Pancreas (tissue), 10 donors: ENCODE results near the gene HMG20B. TPM values are rescaled to one million over a fixed set of nuclear protein-coding genes. Genes with fewer than 3 reads are reported as not detected.

ENCODE experiments used
- ATAC-seq, 4 donors: fragments of 200-7000 bp; cut with Tn5 transposase; one replicate each; pipeline versions ENCODE4 v1.8.0 to v1.9.1; 2020; ENCODE audit warnings: mild to moderate bottlenecking in 4 of 4, moderate library complexity in 4 of 4
- DNase-seq, 6 donors: peaks; one replicate each; pipeline ENCODE4 v3.0.0-alpha.2; 2020
- FAIRE-seq: peaks from 2 replicates; lab custom pipeline; 2012; peaks lifted over from hg19 to GRCh38; lab: Jason Lieb, UNC
- H3K27ac ChIP-seq, 4 donors: fragments of 200-600 bp; sonication (generic); 1 replicate in 3 of 4; 2 replicates in 1 of 4; pipeline versions ENCODE4 v1.5.0 to v1.8.0; 2020
- H3K27me3 ChIP-seq, 4 donors: fragments of 200-600 bp; one replicate each; pipeline ENCODE4 v1.8.0; 2021
- H3K36me3 ChIP-seq, 3 donors: fragments of 200-600 bp; sonication (generic) in 1 of 3; one replicate each; pipeline versions ENCODE4 v1.5.0 to v1.8.0; 2020 to 2021
- H3K4me1 ChIP-seq, 3 donors: fragments of 200-600 bp; one replicate each; pipeline ENCODE4 v1.8.0; 2021
- H3K4me3 ChIP-seq, 4 donors: fragments of 200-600 bp; sonication (generic) in 2 of 4; one replicate each; pipeline versions ENCODE4 v1.5.0 to v1.8.0; 2020 to 2021
- H3K9me3 ChIP-seq, 4 donors: fragments of 200-600 bp; one replicate each; pipeline ENCODE4 v1.8.0; 2021
- CTCF ChIP-seq, 4 donors: fragments of 200-600 bp; sonication (generic) in 3 of 4; IDR thresholded peaks; one replicate each; pipeline versions ENCODE4 v1.5.0 to v1.8.0; 2021; ENCODE audit warnings: antibody characterized with exemption in 4 of 4
- WGBS, 2 donors: extraction: QIAGEN DNeasy Blood & Tissue Kit; methylation state at CpG; one replicate each; pipeline ENCODE4 v1.1.7; 2013; 5-methylcytosine and 5-hydroxymethylcytosine counted together
- intact Hi-C, 3 donors: fragments of 100-400 bp; cut with DNase I; formaldehyde crosslinking; loops; one replicate each; pipeline versions ENCODE4 v1.11.1 to v1.14.2; 2022
- polyA plus RNA-seq, 2 donors: library from polyadenylated mRNA; stranded (reverse); fragments of 200-250 nt; gene quantifications; one replicate each; pipeline ENCODE4 v1.2.3, GENCODE V29; 2013
- total RNA-seq, 6 donors: library from RNA; stranded (reverse); fragmentation: NEBNext Ultra II Directional in 4 of 6; extraction: Animal tissue kit (Norgen Biotek cat#: 25700) in 4 of 6; gene quantifications; one replicate each; pipeline versions ENCODE4 v1.2.1 to v1.2.4, GENCODE V29; 2021 to 2023
- donor health status: healthy with polysubstance abuse.
- donor health status: DM: no; HTN: no; CAD: no; lungs with moderate emphysema.
- donor health status: DM: no; HTN: no; CAD: no.
- donor health status: control.
- donor health status: control.
- donor health status: Bipolar disorder and iron deficiency.
- donor health status: DM: yes; HTN: yes; CAD: no.
- donor health status: DM: no; HTN: no; CAD: no.
- donor health status: DM: no; HTN: no; CAD: no.
- donor health status: DM: yes; HTN: yes; CAD: no.

The HMG20B gene
- total and polyA plus RNA-seq, 8 donors, result 26.3 to 102 (median 31.7) TPM

GRCh38 chr19:3605770-3606169 lies 33.0 kb downstream of the HMG20B start:
- DNase-seq (no peak), FAIRE-seq (no peak), ATAC-seq (peak in 1 of 4 donors; percentile 2)
- Histone ChIP-seq H3K4me1 (peaks cover 0 to 12% (median 0%) of the 10 kb centered on the region in 3 donors), H3K27me3 (no peaks in the 10 kb centered on the region), H3K36me3 (no peaks in the 10 kb centered on the region), H3K9me3 (no peaks in the 10 kb centered on the region), H3K27ac (no peak overlapping the region), H3K4me3 (peak overlapping the region in 1 of 4 donors; percentile 43)
- WGBS, 2 donors, result 58 to 68% methylated on average over 5 of the region's 5 CpGs
- intact Hi-C loops, result no loop called here
- no peak for TF ChIP-seq CTCF (IDR thresholded peaks at IDR 0.05)

DNA sequence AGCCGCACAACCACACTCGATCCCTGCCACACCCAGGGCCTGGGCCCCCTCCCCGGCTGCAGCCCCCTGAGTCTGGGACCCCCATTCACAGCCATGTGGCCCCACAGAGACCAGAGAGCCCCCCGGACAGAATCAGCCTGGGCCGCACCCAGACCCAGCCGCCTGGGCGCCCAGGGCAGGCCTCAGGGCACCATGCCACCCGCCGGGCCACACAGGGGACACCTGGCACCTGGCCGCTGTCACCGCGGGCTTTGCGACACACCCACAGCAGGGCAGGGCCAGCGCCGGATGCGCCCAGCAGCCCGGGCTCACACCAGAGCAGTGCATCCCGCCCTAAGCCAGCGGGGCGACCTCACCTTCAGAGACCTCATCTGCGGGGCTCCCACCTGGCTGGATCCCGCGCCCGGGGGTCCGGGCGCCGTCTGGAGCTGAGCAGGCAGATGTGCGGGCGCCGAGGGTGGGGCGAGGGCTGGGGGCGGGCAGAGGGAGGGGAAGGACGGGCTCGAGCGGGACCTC lies 33.5 kb downstream of the HMG20B start:
- intact Hi-C loops, result no loop called here
- Histone ChIP-seq H3K9me3 (no peaks in the 10 kb centered on the region), H3K4me1 (peaks cover 0 to 12% (median 0%) of the 10 kb centered on the region in 3 donors), H3K4me3 (peak overlapping the region in 2 of 4 donors; percentile 18 to 43), H3K27ac (no peak overlapping the region), H3K27me3 (no peaks in the 10 kb centered on the region), H3K36me3 (peaks cover 0 to 2% (median 0%) of the 10 kb centered on the region in 3 donors)
- WGBS, 2 donors, result 7% methylated on average over 27 to 35 of the region's 35 CpGs
- TF ChIP-seq CTCF (IDR thresholded peaks at IDR 0.05), result no peak
- peak; percentile 41 to 89 (median 68) for DNase-seq
- FAIRE-seq, result no peak
- ATAC-seq, result peak; percentile 79 to 88 (median 84)

DNA sequence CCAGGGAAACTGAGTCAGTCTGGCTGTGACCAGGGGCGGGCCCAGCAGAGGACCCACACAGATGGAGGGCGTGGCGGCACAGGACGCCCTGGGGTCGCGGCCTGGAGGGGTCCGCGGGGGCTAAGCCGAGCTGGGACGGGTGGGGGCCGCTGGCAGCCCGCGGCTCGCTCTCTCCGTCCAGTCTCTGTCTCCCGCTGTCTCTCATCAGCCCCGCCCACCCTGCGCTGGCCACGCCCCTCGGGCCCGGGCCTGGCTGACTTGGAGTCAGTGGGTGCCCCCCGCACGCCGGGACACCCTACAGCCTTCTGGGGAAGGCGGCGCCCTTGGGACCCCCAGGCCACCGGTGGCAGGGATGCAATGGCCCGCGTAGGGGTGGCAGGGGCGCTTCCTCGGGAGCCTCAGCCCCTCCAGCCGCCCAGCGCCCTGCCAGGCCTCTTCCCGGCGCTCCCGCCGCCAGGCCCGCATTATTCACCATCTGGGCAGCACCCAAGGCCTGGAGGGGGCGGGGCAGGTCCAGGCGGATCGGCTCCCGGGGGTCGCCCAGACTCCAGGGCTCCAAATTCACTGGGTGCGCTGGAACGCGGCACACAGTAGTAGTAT lies 34.0 kb downstream of the HMG20B start, which contains the start of gene TBXA2R:
TBXA2R (minus strand) TSS at position 186 of the 600 bp plus-strand sequence. CDS start 6,241 bp downstream, outside the sequence.
- Histone ChIP-seq H3K9me3 (no peaks in the 10 kb centered on the region), H3K4me3 (peak within 1 kb of the TSS in 3 of 4 donors; percentile 12 to 43 (median 18)), H3K4me1 (peaks cover 0 to 12% (median 0%) of the 10 kb centered on the region in 3 donors), H3K27me3 (no peaks in the 10 kb centered on the region), H3K36me3 (peaks cover 0 to 8% (median 4%) of the 10 kb centered on the region in 3 donors), H3K27ac (peak within 1 kb of the TSS in 1 of 4 donors; percentile 33)
- 4 to 7% methylated on average over 20 to 46 of the region's 46 CpGs for WGBS, 2 donors
- no peak for TF ChIP-seq CTCF (IDR thresholded peaks at IDR 0.05)
- DNase-seq, result peak in 4 of 6 donors; percentile 40 to 79 (median 53)
- no peak for FAIRE-seq
- intact Hi-C loops, result no loop called here
- peak; percentile 26 to 75 (median 59) for ATAC-seq

DNA sequence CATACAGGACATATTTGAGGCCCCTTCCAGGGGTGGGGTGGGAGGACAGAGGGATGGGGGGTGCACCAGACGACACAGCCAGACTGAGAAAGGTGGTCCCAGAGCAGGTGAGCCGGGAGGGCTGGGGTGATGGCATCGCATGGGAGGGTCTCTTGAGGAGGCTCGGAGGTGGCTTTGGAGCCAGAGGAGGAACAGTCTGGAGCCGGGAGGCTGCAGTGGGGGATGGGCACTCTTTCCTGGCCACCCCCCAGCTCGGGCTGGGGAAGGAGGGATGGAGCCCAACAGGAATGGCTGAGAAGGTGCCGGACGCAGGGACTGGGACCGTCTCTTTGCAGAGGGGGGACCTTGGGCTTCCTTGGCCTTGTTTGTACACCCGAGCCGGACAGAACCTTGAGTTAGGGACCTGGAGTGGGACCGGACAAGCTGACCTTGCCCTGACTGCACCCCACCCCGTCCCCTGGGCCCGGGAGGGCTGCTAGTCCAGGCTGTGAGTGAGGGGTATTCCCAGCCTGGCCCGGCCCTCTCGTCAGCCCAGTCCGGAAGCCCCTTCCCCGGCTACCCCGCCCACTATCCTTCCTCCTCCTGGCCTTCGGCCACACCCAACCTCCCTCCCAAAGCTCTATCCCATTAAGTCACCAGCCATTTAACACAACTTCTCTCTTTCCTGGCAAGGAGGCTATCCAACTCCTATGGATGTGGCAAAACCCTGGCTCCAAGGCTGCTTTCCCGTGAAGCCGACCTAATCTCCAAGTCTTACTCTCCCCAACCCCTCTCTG lies 34.7 kb downstream of the HMG20B start:
- peaks cover 0 to 12% (median 0%) of the 10 kb centered on the region in 3 donors for H3K4me1 ChIP-seq
- ATAC-seq, result peak in 1 of 4 donors; percentile 8
- TF ChIP-seq CTCF (IDR thresholded peaks at IDR 0.05), result no peak

More for the DNA sequence above, 34.7 kb downstream of the HMG20B start:
- Histone ChIP-seq H3K27me3 (no peaks in the 10 kb centered on the region), H3K9me3 (no peaks in the 10 kb centered on the region), H3K36me3 (peaks cover 0 to 12% (median 8%) of the 10 kb centered on the region in 3 donors), H3K4me3 (peak overlapping the region in 2 of 4 donors; percentile 18 to 43), H3K27ac (peak overlapping the region in 1 of 4 donors; percentile 33)
- peak in 4 of 6 donors; percentile 14 to 55 (median 22) for DNase-seq
- 33 to 44% methylated on average over 22 of the region's 22 CpGs for WGBS, 2 donors
- intact Hi-C loops, result no loop called here
- FAIRE-seq, result no peak
